Memory B cell (primary cell): ENCODE results near the gene AKT1S1.

Experiments
- ATAC-seq: fragments of 150-1000 bp; cut with Tn5 transposase; 2 replicates; pipeline ENCODE4 v1.10.0; 2021; ENCODE audit warnings: low read depth, mild to moderate bottlenecking, moderate library complexity
- DNase-seq, 2 donors: peaks; one replicate each; pipeline ENCODE4 v3.0.0; 2022; ENCODE audit warnings: low spot score in 2 of 2
- H3K27ac Mint-ChIP-seq: one replicate; pipeline ENCODE4 v1.8.0; 2022; ENCODE audit warnings: mild to moderate bottlenecking, moderate library complexity, mixed read lengths
- H3K27me3 Mint-ChIP-seq: one replicate; pipeline ENCODE4 v1.8.0; 2022; ENCODE audit warnings: mixed read lengths
- H3K36me3 Mint-ChIP-seq: one replicate; pipeline ENCODE4 v1.8.0; 2022; ENCODE audit warnings: mild to moderate bottlenecking, mixed read lengths
- H3K4me1 Mint-ChIP-seq: one replicate; pipeline ENCODE4 v1.8.0; 2022; ENCODE audit warnings: mixed read lengths
- H3K4me3 Mint-ChIP-seq: one replicate; pipeline ENCODE4 v1.8.0; 2022; ENCODE audit warnings: mild to moderate bottlenecking, moderate library complexity, mixed read lengths
- H3K9me3 Mint-ChIP-seq: one replicate; pipeline ENCODE4 v1.8.0; 2022; ENCODE audit warnings: mixed read lengths

AKT1S1 gene

GRCh38 chr19:49913720-49914119 lies 36.6 kb upstream of the AKT1S1 start:
- Mint-ChIP-seq H3K27me3 (no peaks in the 10 kb centered on the region), H3K27ac (no peak overlapping the region), H3K4me3 (no peak overlapping the region), H3K4me1 (peaks cover 35% of the 10 kb centered on the region), H3K36me3 (peaks cover 14% of the 10 kb centered on the region), H3K9me3 (no peaks in the 10 kb centered on the region)
- ATAC-seq (no peak), DNase-seq (no peak)

- Mint-ChIP-seq H3K27ac (no peak overlapping the region), H3K4me3 (no peak overlapping the region), H3K9me3 (no peaks in the 10 kb centered on the region), H3K36me3 (peaks cover 17% of the 10 kb centered on the region), H3K27me3 (no peaks in the 10 kb centered on the region), H3K4me1 (peaks cover 36% of the 10 kb centered on the region)
- no peak for DNase-seq
- no peak for ATAC-seq
Observed at GRCh38 chr19:49912965-49913685, 36.0 kb upstream of the AKT1S1 start.

GRCh38 chr19:49911381-49912145 lies 34.4 kb upstream of the AKT1S1 start:
- Mint-ChIP-seq H3K36me3 (peaks cover 16% of the 10 kb centered on the region), H3K27ac (peak overlapping the region; percentile 45), H3K4me1 (peaks cover 37% of the 10 kb centered on the region), H3K27me3 (no peaks in the 10 kb centered on the region), H3K4me3 (peak overlapping the region; percentile 28), H3K9me3 (no peaks in the 10 kb centered on the region)
- ATAC-seq (peak; percentile 75), DNase-seq (peak in 1 of 2 donors; percentile 45)

DNA sequence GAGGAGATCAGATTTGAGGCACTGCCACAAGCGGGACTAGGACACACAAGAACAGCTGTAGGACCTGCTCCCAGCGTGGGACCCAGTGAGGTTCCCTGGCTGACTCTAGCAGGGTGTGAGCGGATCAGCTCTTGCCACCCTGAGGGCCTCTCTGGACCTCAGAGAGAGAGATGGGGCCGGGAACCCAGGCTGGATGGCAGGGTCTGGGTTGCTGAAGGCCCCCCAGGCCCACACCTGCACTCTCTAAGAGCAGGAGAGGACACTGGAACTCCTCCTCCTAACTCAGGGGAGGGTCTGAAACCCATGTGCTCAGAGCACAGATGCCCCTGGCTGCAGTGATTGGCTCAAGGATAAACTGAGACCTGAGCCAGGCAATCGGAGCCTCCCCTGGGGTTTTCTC lies 33.0 kb upstream of the AKT1S1 start:
- Mint-ChIP-seq H3K4me1 (peaks cover 49% of the 10 kb centered on the region), H3K27ac (no peak overlapping the region)

GRCh38 chr19:49908480-49909420 lies 31.6 kb upstream of the AKT1S1 start:
- no peak for DNase-seq
- no peaks in the 10 kb centered on the region for H3K9me3 Mint-ChIP-seq
- H3K36me3 Mint-ChIP-seq = peaks cover 8% of the 10 kb centered on the region
- peak overlapping the region; percentile 84 for H3K27ac Mint-ChIP-seq
- H3K4me3 Mint-ChIP-seq = peak overlapping the region; percentile 59
- H3K27me3 Mint-ChIP-seq = no peaks in the 10 kb centered on the region
- peaks cover 48% of the 10 kb centered on the region for H3K4me1 Mint-ChIP-seq
- ATAC-seq = no peak

More for the DNA sequence above, 33.0 kb upstream of the AKT1S1 start:
- DNase-seq = no peak
- Mint-ChIP-seq H3K27me3 (no peaks in the 10 kb centered on the region), H3K36me3 (peaks cover 11% of the 10 kb centered on the region), H3K4me3 (no peak overlapping the region), H3K9me3 (no peaks in the 10 kb centered on the region)
- ATAC-seq = no peak

DNA sequence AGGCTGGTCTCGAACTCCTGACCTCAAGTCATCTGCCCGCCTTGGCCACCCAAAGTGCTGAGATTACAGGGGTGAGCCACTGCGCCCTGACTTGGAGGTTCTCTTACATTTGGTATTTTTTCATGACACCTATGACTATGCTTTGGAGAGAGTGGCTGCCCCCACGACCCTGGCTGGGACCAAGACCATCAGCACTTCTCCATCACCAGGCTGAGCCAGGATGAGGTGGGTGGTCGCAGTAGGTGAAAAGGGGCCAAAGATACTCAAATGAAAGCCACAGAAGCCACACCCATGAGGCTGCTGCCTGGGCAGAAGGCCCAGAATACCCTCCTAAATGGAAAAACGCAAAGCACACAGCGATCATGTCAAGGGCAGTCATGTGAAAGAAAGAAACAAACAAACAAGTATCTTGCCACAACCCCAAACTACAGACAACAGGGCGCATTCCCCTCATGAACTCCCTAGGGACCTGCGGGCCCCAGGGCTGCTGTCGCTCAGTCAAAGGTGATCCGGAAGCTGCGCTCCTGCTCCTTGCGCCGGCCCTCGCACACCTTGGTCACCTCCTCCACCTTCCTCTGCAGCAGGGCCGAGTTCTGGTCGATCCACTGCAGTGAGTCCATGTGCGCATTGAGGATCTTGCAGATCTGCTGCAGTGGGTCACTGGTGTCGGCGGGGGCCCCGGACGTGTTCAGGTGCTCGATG lies 30.7 kb upstream of the AKT1S1 start:
- DNase-seq (no peak), ATAC-seq (peak; percentile 61)
- Mint-ChIP-seq H3K4me1 (peaks cover 42% of the 10 kb centered on the region), H3K36me3 (peaks cover 6% of the 10 kb centered on the region), H3K27me3 (no peaks in the 10 kb centered on the region), H3K9me3 (no peaks in the 10 kb centered on the region), H3K27ac (peak overlapping the region; percentile 84), H3K4me3 (peak overlapping the region; percentile 59)

- H3K4me1 Mint-ChIP-seq = peaks cover 41% of the 10 kb centered on the region
- no peak for DNase-seq
- peaks cover 6% of the 10 kb centered on the region for H3K36me3 Mint-ChIP-seq
- peak overlapping the region; percentile 70 for H3K27ac Mint-ChIP-seq
- no peaks in the 10 kb centered on the region for H3K9me3 Mint-ChIP-seq
- no peaks in the 10 kb centered on the region for H3K27me3 Mint-ChIP-seq
- ATAC-seq = no peak
- peak overlapping the region; percentile 37 for H3K4me3 Mint-ChIP-seq
Observed at GRCh38 chr19:49906879-49907564, 29.9 kb upstream of the AKT1S1 start.

GRCh38 chr19:49904136-49904535 lies 27.0 kb upstream of the AKT1S1 start:
- ATAC-seq (no peak), DNase-seq (no peak)
- H3K4me1 Mint-ChIP-seq = peaks cover 26% of the 10 kb centered on the region
- H3K9me3 Mint-ChIP-seq = no peaks in the 10 kb centered on the region
- H3K27ac Mint-ChIP-seq = no peak overlapping the region
- no peak overlapping the region for H3K4me3 Mint-ChIP-seq
- H3K27me3 Mint-ChIP-seq = no peaks in the 10 kb centered on the region
- H3K36me3 Mint-ChIP-seq = peaks cover 6% of the 10 kb centered on the region

- Mint-ChIP-seq H3K36me3 (no peaks in the 10 kb centered on the region), H3K27me3 (peaks cover 6% of the 10 kb centered on the region), H3K4me3 (peak within 1 kb of the TSS; percentile 82), H3K4me1 (peaks cover 38% of the 10 kb centered on the region), H3K27ac (peak within 1 kb of the TSS; percentile 98), H3K9me3 (no peaks in the 10 kb centered on the region)
- ATAC-seq (peak; percentile 79), DNase-seq (peak; percentile 72 to 76)
Observed at GRCh38 chr19:49896863-49897621, 19.9 kb upstream of the AKT1S1 start, which contains the start of gene IL4I1. TSS of gene IL4I1 (minus strand) at chr19:49896887. CDS start at chr19:49896160, 727 bp downstream.

- Mint-ChIP-seq H3K4me1 (peaks cover 38% of the 10 kb centered on the region), H3K4me3 (peak overlapping the region; percentile 82), H3K36me3 (no peaks in the 10 kb centered on the region), H3K27ac (peak overlapping the region; percentile 98), H3K27me3 (peaks cover 6% of the 10 kb centered on the region), H3K9me3 (no peaks in the 10 kb centered on the region)
- ATAC-seq = no peak
- DNase-seq = no peak
Observed at GRCh38 chr19:49895566-49896297, 18.6 kb upstream of the AKT1S1 start.

- Mint-ChIP-seq H3K27me3 (peaks cover 6% of the 10 kb centered on the region), H3K4me3 (no peak overlapping the region), H3K27ac (peak overlapping the region; percentile 98), H3K9me3 (no peaks in the 10 kb centered on the region), H3K36me3 (no peaks in the 10 kb centered on the region), H3K4me1 (peaks cover 38% of the 10 kb centered on the region)
- ATAC-seq (no peak), DNase-seq (no peak)
Observed at GRCh38 chr19:49894879-49895565, 17.9 kb upstream of the AKT1S1 start.
